ENCODE data around the gene IFT22. TPM values are rescaled to one million over a fixed set of nuclear protein-coding genes. Genes with fewer than 3 reads are reported as not detected.
A peak's percentile ranks its signal among the peaks of the same experiment; 100 is the strongest.

IFT22 gene
- total and polyA plus RNA-seq, 2 of the 8 experiments (the other 6 are each of a cell fraction or from before 2014, with no cell fraction given) = 17.7 to 18.9 TPM

GRCh38 chr7:101321491-101322401 lies at the start of gene IFT22 (continued):
- no peak for TF ChIP-seq SAP30 (IDR thresholded peaks at IDR 0.05; ENCODE audit: insufficient read depth, insufficient replicate concordance, low read length)
- TF ChIP-seq NANOG (IDR thresholded peaks at IDR 0.05; ENCODE audit: insufficient read depth, low read depth, low read length, poor library complexity, severe bottlenecking) = no peak
- TF ChIP-seq BRCA1 (IDR thresholded peaks at IDR 0.05; ENCODE audit: low read depth, low read length) = no peak
- no peak for TF ChIP-seq BCL11A (IDR thresholded peaks at IDR 0.05; ENCODE audit: low read depth in 2 of 2, low read length in 2 of 2)
- peak; percentile 38 for TF ChIP-seq ASH2L (IDR thresholded peaks at IDR 0.05; ENCODE audit: low read length)
- TF ChIP-seq POU5F1 (IDR thresholded peaks at IDR 0.05; ENCODE audit: low read depth, low read length) = no peak
- peak; percentile 71; the same call in 1 of the 2 replicates for TF ChIP-seq YY1 (IDR thresholded peaks at IDR 0.05; ENCODE audit: low read depth, low read length)
- no peak; the same call in none of the 2 replicates for TF ChIP-seq POLR2AphosphoS5 (IDR thresholded peaks at IDR 0.05; ENCODE audit: low read depth, low read length)
- peak; percentile 53 for TF ChIP-seq CREB1 (IDR thresholded peaks at IDR 0.05)
- TF ChIP-seq ATF3 (IDR thresholded peaks at IDR 0.05; ENCODE audit: insufficient read depth, low read depth, low read length) = no peak
- TF ChIP-seq POLR2A (IDR thresholded peaks at IDR 0.05; ENCODE audit: control extremely low read depth in 1 of 2, low read depth in 2 of 2, low read length in 2 of 2) = peak in 1 of 2 experiments; percentile 91; a peak in 2 of 3 replicates
- TF ChIP-seq CHD2 (IDR thresholded peaks at IDR 0.05; ENCODE audit: low read length) = no peak
- peak; percentile 73 to 91; a peak in 1 of 4 replicates for TF ChIP-seq SIN3A (conservative IDR thresholded peaks at IDR 0.05 in 1 of 2, IDR thresholded peaks at IDR 0.05 in 1 of 2; ENCODE audit: low read depth in 1 of 2, low read length in 2 of 2)
- no peak for TF ChIP-seq MAX (IDR thresholded peaks at IDR 0.05)
- TF ChIP-seq E2F6 (IDR thresholded peaks at IDR 0.05) = no peak

Measured in H1 (cell line).